Measurements from ENCODE around the gene SLC16A4. TPM values are rescaled to one million over a fixed set of nuclear protein-coding genes. Genes with fewer than 3 reads are reported as not detected.
"Not testable (repeated sequence)": the region's sequence is repeated elsewhere in the genome, so short reads cannot be mapped to it uniquely, and the experiment has no call there.

SLC16A4 gene
- total RNA-seq, 4 donors from 2014 or later = 0.88 to 4.5 (median 4.2) TPM; not detected in 1

GRCh38 chr1:110409316-110409715, 18.5 kb upstream of the SLC16A4 start:
- Histone ChIP-seq H3K27me3 (no peaks in the 10 kb centered on the region), H3K36me3 (peaks cover 0 to 15% (median 8%) of the 10 kb centered on the region in 3 donors), H3K4me3 (no peak overlapping the region), H3K9me3 (no peaks in the 10 kb centered on the region), H3K4me1 (peaks cover 4 to 36% (median 15%) of the 10 kb centered on the region in 3 donors), H3K27ac (no peak overlapping the region)
- TF ChIP-seq CTCF (IDR thresholded peaks at IDR 0.05) (no peak), POLR2A (IDR thresholded peaks at IDR 0.05) (no peak)
- DNase-seq = no peak
- 93 to 94% methylated on average over 6 of the region's 6 CpGs for WGBS, 2 donors
- intact Hi-C loops (cut with DNase I) = loop anchor here (5.0 kb wide), 1 partner anchor 72 kb away; the partner anchor contains the start of gene RBM15

GRCh38 chr1:110408488-110408887, 17.7 kb upstream of the SLC16A4 start:
- peaks cover 2 to 23% (median 16%) of the 10 kb centered on the region in 3 donors for H3K36me3 ChIP-seq
- intact Hi-C loops (cut with DNase I) = loop anchor here (5.0 kb wide), 1 partner anchor 71 kb away; the partner anchor contains the start of gene RBM15
- peak overlapping the region in 2 of 4 donors; percentile 91 to 100 for H3K4me3 ChIP-seq
- no peak for DNase-seq
- TF ChIP-seq CTCF (IDR thresholded peaks at IDR 0.05) = no peak
- no peak for TF ChIP-seq POLR2A (IDR thresholded peaks at IDR 0.05)
- peak overlapping the region in 2 of 4 donors; percentile 97 to 99 for H3K27ac ChIP-seq
- no peaks in the 10 kb centered on the region for H3K9me3 ChIP-seq
- peaks cover 4 to 36% (median 15%) of the 10 kb centered on the region in 3 donors for H3K4me1 ChIP-seq
- 83 to 87% methylated on average over 8 of the region's 8 CpGs for WGBS, 2 donors
- no peaks in the 10 kb centered on the region for H3K27me3 ChIP-seq

- Histone ChIP-seq H3K4me3 (peak within 1 kb of the TSS; percentile 91 to 100 (median 96)), H3K36me3 (peaks cover 7 to 33% (median 18%) of the 10 kb centered on the region in 3 donors), H3K4me1 (peaks cover 4 to 36% (median 15%) of the 10 kb centered on the region in 3 donors), H3K27ac (peak within 1 kb of the TSS; percentile 96 to 99 (median 98)), H3K27me3 (no peaks in the 10 kb centered on the region), H3K9me3 (no peaks in the 10 kb centered on the region)
- WGBS, 2 donors = 0% methylated on average over 24 to 37 of the region's 76 CpGs
- peak in 3 of 6 experiments; percentile 15 to 52 (median 17) for TF ChIP-seq CTCF (IDR thresholded peaks at IDR 0.05)
- peak in 3 of 4 donors; percentile 84 to 94 (median 88) for TF ChIP-seq POLR2A (IDR thresholded peaks at IDR 0.05)
- DNase-seq = peak; percentile 55
- intact Hi-C loops (cut with DNase I) = loop anchor here (5.0 kb wide), 1 partner anchor 70 kb away; the partner anchor contains the start of gene RBM15
These were observed 16.7 kb upstream of the SLC16A4 start, which contains the start of gene LAMTOR5 for GRCh38 chr1:110407260-110408210. Gene LAMTOR5 (minus strand): TSS chr1:110407694. CDS start chr1:110407620, 74 bp downstream.

- DNase-seq, H3K27me3 ChIP-seq, H3K9me3 ChIP-seq: not testable (repeated sequence)
- intact Hi-C loops (cut with DNase I) = loop anchor here (5.0 kb wide), 1 partner anchor 69 kb away; the partner anchor contains the start of gene RBM15
- 35 to 42% methylated on average over 12 to 13 of the region's 15 CpGs for WGBS, 2 donors
- H3K27ac ChIP-seq = peak overlapping the region in 3 of 4 donors; percentile 96 to 99 (median 97)
- H3K4me3 ChIP-seq = peak overlapping the region; percentile 91 to 100 (median 96)
- peaks cover 4 to 36% (median 15%) of the 10 kb centered on the region in 3 donors for H3K4me1 ChIP-seq
- peaks cover 7 to 44% (median 28%) of the 10 kb centered on the region in 3 donors for H3K36me3 ChIP-seq
These were observed 15.6 kb upstream of the SLC16A4 start for GRCh38 chr1:110406407-110406806.

GRCh38 chr1:110404401-110404800, 13.6 kb upstream of the SLC16A4 start:
- Histone ChIP-seq H3K4me1 (peaks cover 4 to 36% (median 15%) of the 10 kb centered on the region in 3 donors), H3K9me3 (no peaks in the 10 kb centered on the region), H3K36me3 (peaks cover 7 to 64% (median 38%) of the 10 kb centered on the region in 3 donors), H3K27ac (no peak overlapping the region), H3K4me3 (no peak overlapping the region), H3K27me3 (no peaks in the 10 kb centered on the region)
- no peak for DNase-seq
- intact Hi-C loops (cut with DNase I) = no loop called here
- 92 to 94% methylated on average over 4 of the region's 4 CpGs for WGBS, 2 donors
- TF ChIP-seq POLR2A (IDR thresholded peaks at IDR 0.05) (no peak), CTCF (IDR thresholded peaks at IDR 0.05) (no peak)
